Kidney epithelial cell (primary cell): ENCODE measurements around the gene PHLPP1. TPM values are rescaled to one million over a fixed set of nuclear protein-coding genes. Genes with fewer than 3 reads are reported as not detected.

Source experiments
- DNase-seq: peaks from one replicate; pipeline ENCODE4 v3.0.0-alpha.2; 2010; ENCODE audit warnings: low read depth
- H3K27me3 ChIP-seq: 2 replicates; pipeline ENCODE4 v1.6.0; 2011; ENCODE audit warnings: low read length; ENCODE audit not compliant: control insufficient read depth, insufficient read depth
- H3K36me3 ChIP-seq: 2 replicates; pipeline ENCODE4 v1.5.1; 2011; ENCODE audit warnings: low read length; ENCODE audit not compliant: control insufficient read depth, insufficient read depth
- H3K4me3 ChIP-seq: 2 replicates; pipeline ENCODE4 v1.5.1; 2011; ENCODE audit warnings: low read depth, mild to moderate bottlenecking, control low read depth, low read length
- total RNA-seq: library from RNA; depleted of rRNA; stranded (reverse); fragments of >200 nt; gene quantifications from 2 replicates; pipeline ENCODE4 v1.2.3, GENCODE V29; 2015
- TF ChIP-seq, protein P1 (sequence below): IDR thresholded peaks from 2 replicates; pipeline ENCODE4 v1.5.1; 2011; ENCODE audit warnings: mild to moderate bottlenecking, moderate library complexity, low read length, control low read depth, inconsistent platforms; ENCODE audit not compliant: insufficient read depth, poor library complexity, severe bottlenecking

Gene PHLPP1
- total RNA-seq, 1 donor from 2014 or later = 4.4 TPM

DNA sequence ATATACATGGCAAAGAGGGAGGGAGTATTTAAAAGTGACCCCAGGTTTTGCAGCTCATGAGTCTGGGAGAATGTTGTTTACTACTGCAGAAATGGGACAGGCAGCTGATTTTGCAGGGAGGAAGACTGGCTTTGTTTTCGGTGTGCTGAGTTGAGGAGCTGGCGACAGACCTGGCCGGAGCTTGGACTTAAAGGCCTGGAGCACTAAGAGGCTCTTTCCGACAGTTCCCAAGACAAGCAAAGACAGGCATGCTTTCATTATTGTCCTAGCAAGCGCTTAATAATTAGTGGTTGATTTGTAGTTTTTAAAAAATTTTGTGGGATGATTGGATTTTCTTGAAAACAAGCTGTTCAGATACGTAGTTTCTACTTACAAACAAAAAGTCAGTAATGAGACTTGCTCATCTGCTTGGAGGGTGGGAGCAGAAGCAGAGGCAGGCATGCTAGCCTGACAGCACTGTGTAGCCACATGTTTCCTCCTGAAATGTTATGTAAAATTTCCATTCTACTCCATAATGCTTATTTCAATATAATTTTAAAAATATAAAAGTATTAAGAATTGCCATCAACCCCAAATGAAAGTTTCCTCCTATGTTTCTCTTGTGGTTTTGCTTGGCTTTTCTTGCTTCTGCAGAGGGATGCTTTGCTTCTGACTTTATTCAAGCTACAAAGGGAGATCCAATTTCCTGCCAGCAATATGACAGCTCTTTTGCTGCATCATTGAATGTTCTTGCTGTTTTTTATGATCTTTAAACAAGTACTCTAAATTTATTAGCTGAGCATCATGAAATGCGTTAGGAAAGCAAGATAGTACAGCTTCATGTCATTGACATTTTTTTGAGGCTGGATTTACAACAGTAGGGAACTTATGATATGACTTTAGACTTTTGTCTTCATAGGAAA is 75.8 kb downstream of the PHLPP1 start:
- DNase-seq = no peak
- Histone ChIP-seq H3K4me3 (no peak overlapping the region), H3K27me3 (no peaks in the 10 kb centered on the region), H3K36me3 (no peaks in the 10 kb centered on the region)
- TF ChIP-seq, protein P1, sequence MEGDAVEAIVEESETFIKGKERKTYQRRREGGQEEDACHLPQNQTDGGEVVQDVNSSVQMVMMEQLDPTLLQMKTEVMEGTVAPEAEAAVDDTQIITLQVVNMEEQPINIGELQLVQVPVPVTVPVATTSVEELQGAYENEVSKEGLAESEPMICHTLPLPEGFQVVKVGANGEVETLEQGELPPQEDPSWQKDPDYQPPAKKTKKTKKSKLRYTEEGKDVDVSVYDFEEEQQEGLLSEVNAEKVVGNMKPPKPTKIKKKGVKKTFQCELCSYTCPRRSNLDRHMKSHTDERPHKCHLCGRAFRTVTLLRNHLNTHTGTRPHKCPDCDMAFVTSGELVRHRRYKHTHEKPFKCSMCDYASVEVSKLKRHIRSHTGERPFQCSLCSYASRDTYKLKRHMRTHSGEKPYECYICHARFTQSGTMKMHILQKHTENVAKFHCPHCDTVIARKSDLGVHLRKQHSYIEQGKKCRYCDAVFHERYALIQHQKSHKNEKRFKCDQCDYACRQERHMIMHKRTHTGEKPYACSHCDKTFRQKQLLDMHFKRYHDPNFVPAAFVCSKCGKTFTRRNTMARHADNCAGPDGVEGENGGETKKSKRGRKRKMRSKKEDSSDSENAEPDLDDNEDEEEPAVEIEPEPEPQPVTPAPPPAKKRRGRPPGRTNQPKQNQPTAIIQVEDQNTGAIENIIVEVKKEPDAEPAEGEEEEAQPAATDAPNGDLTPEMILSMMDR = no peak

- TF ChIP-seq, protein P1 = no peak
- no peak for DNase-seq
- no peaks in the 10 kb centered on the region for H3K27me3 ChIP-seq
- H3K36me3 ChIP-seq = no peaks in the 10 kb centered on the region
- H3K4me3 ChIP-seq = no peak overlapping the region
Observed at GRCh38 chr18:62792016-62792415, 76.7 kb downstream of the PHLPP1 start.

- Histone ChIP-seq H3K4me3 (no peak overlapping the region), H3K27me3 (no peaks in the 10 kb centered on the region), H3K36me3 (no peaks in the 10 kb centered on the region)
- DNase-seq = no peak
- TF ChIP-seq, protein P1 = no peak
Observed at GRCh38 chr18:62795813-62796212, 80.5 kb downstream of the PHLPP1 start.

DNA sequence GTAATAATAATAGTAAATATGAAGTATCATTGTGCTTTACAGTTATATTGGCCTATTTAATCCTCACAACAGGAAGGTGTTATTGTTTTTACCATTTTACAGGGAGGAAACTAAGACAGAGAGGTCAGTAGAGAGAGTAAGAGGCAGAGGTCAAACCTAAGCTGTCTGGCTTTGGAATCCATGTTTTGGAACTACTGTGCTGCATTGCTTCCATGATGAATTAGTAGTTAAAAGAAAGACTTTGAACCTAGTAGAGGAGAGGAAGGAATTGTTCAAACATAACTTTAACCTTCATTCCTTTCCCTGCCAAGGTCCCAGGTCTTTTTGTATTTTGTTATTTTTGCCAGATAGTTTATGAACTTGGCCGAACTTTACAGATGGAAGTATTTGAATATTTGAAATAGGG is 80.9 kb downstream of the PHLPP1 start:
- no peak for DNase-seq
- H3K27me3 ChIP-seq = no peaks in the 10 kb centered on the region
- H3K4me3 ChIP-seq = no peak overlapping the region
- no peaks in the 10 kb centered on the region for H3K36me3 ChIP-seq
- TF ChIP-seq, protein P1 = no peak

DNA sequence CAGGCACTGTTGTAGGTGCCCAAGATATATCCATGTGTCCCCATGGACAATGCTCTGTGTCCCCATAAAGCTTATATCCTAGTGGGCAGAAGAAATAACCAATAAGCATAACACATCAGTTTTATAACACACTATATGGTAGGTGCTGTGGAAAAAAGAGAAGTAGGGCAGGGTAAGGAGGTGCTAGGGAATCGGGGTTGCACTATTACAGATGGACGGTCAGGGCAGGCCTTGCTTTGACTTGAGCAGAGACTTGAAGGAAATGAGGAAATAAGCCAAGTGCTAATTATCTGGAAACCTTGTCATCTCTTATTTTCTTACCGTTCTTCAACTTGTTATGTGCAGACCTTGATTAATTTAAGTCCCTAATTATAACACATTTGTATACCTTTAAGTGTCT is 82.0 kb downstream of the PHLPP1 start:
- no peaks in the 10 kb centered on the region for H3K36me3 ChIP-seq
- TF ChIP-seq, protein P1 = no peak

More for the DNA sequence above, 82.0 kb downstream of the PHLPP1 start:
- H3K4me3 ChIP-seq = no peak overlapping the region
- DNase-seq = no peak
- no peaks in the 10 kb centered on the region for H3K27me3 ChIP-seq
